Measurements from ENCODE around the gene ITPKC.

The ITPKC gene

GRCh38 chr19:40756502-40757110, 39.7 kb downstream of the ITPKC start:
- Histone ChIP-seq H2BK5ac (ENCODE audit: low read depth, low read length, poor library complexity) (no peak overlapping the region), H2AFZ (ENCODE audit: insufficient read depth, low read length, poor library complexity) (no peak overlapping the region), H3K79me1 (ENCODE audit: low read length) (peaks cover 6% of the 10 kb centered on the region), H3K14ac (ENCODE audit: low read length) (no peak overlapping the region), H3K36me3 (ENCODE audit: control insufficient read depth in 1 of 2, insufficient read depth in 2 of 2, low read length in 2 of 2) (peaks cover 52 to 57% of the 10 kb centered on the region in 2 experiments), H4K12ac (ENCODE audit: low read depth, low read length) (peak overlapping the region; percentile 35), H3K27me3 (ENCODE audit: insufficient read depth, low read length) (no peaks in the 10 kb centered on the region), H2AK5ac (ENCODE audit: low read length) (no peak overlapping the region), H3K23ac (ENCODE audit: low read length) (no peak overlapping the region), H3K9me3 (ENCODE audit: insufficient read depth, low read depth, low read length) (no peaks in the 10 kb centered on the region), H2BK120ac (ENCODE audit: insufficient read depth, low read length, poor library complexity) (no peak overlapping the region), H3K4me3 (ENCODE audit: low read depth, low read length) (no peak overlapping the region), H4K8ac (ENCODE audit: low read depth, low read length) (no peak overlapping the region), H3K79me2 (ENCODE audit: control insufficient read depth, insufficient read depth, low read length, poor library complexity) (peaks cover 29% of the 10 kb centered on the region), H3K4ac (ENCODE audit: low read depth, low read length) (peak overlapping the region; percentile 86), H4K91ac (ENCODE audit: low read depth, low read length) (no peak overlapping the region), H2BK12ac (ENCODE audit: low read length) (no peak overlapping the region), H3K4me1 (ENCODE audit: control insufficient read depth in 1 of 2, insufficient read depth in 2 of 2, low read length in 2 of 2) (peaks cover 20 to 27% of the 10 kb centered on the region in 2 experiments), H3K4me2 (ENCODE audit: low read length) (no peak overlapping the region), H3K27ac (ENCODE audit: low read depth, low read length) (no peak overlapping the region), H3K18ac (ENCODE audit: low read length) (peak overlapping the region; percentile 64), H3K9ac (ENCODE audit: low read length) (no peak overlapping the region)
- WGBS (ENCODE audit: extremely low coverage, insufficient coverage, insufficient read length): no CpG with 5 or more reads among the region's 11 CpGs
- peak; percentile 87 to 95 for DNase-seq

GRCh38 chr19:40758491-40758890, 41.6 kb downstream of the ITPKC start:
- peaks cover 20 to 27% of the 10 kb centered on the region in 2 experiments for H3K4me1 ChIP-seq (ENCODE audit: control insufficient read depth in 1 of 2, insufficient read depth in 2 of 2, low read length in 2 of 2)
- no peak overlapping the region for H3K4me2 ChIP-seq (ENCODE audit: low read length)
- no peaks in the 10 kb centered on the region for H3K27me3 ChIP-seq (ENCODE audit: insufficient read depth, low read length)
- H3K79me1 ChIP-seq (ENCODE audit: low read length): peaks cover 5% of the 10 kb centered on the region
- H2AFZ ChIP-seq (ENCODE audit: insufficient read depth, low read length, poor library complexity): no peak overlapping the region
- H3K9me3 ChIP-seq (ENCODE audit: insufficient read depth, low read depth, low read length): peaks cover 2% of the 10 kb centered on the region
- H4K12ac ChIP-seq (ENCODE audit: low read depth, low read length): no peak overlapping the region
- H3K4ac ChIP-seq (ENCODE audit: low read depth, low read length): no peak overlapping the region
- H3K27ac ChIP-seq (ENCODE audit: low read depth, low read length): no peak overlapping the region
- no peak overlapping the region for H4K91ac ChIP-seq (ENCODE audit: low read depth, low read length)
- no peak overlapping the region for H2BK12ac ChIP-seq (ENCODE audit: low read length)
- H2BK120ac ChIP-seq (ENCODE audit: insufficient read depth, low read length, poor library complexity): no peak overlapping the region
- H3K14ac ChIP-seq (ENCODE audit: low read length): no peak overlapping the region
- peaks cover 70 to 76% of the 10 kb centered on the region in 2 experiments for H3K36me3 ChIP-seq (ENCODE audit: control insufficient read depth in 1 of 2, insufficient read depth in 2 of 2, low read length in 2 of 2)
- no peak overlapping the region for H3K23ac ChIP-seq (ENCODE audit: low read length)
- no peak overlapping the region for H3K4me3 ChIP-seq (ENCODE audit: low read depth, low read length)
- no peak overlapping the region for H2AK5ac ChIP-seq (ENCODE audit: low read length)
- no CpG with 5 or more reads among the region's 3 CpGs for WGBS (ENCODE audit: extremely low coverage, insufficient coverage, insufficient read length)
- H3K79me2 ChIP-seq (ENCODE audit: control insufficient read depth, insufficient read depth, low read length, poor library complexity): peaks cover 21% of the 10 kb centered on the region
- no peak overlapping the region for H3K18ac ChIP-seq (ENCODE audit: low read length)
- no peak overlapping the region for H3K9ac ChIP-seq (ENCODE audit: low read length)
- no peak for DNase-seq
- no peak overlapping the region for H4K8ac ChIP-seq (ENCODE audit: low read depth, low read length)
- no peak overlapping the region for H2BK5ac ChIP-seq (ENCODE audit: low read depth, low read length, poor library complexity)

DNA sequence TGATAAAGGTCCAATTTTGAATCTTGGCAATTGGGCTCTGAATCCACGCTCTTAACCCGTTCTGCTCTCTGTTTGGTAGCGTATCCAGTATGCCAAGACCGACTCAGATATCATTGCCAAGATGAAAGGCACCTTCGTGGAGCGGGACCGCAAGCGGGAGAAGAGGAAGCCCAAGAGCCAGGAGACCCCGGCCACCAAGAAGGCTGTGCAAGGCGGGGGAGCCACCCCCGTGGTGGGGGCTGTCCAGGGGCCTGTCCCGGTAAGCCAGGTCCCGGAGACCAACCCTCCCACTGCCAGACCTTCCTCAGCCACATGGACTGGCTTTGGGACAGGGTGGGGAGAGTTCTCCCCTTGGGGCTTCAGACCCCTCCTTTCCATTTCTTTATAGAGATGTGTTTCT, 42.4 kb downstream of the ITPKC start:
- Histone ChIP-seq H2AFZ (ENCODE audit: insufficient read depth, low read length, poor library complexity) (no peak overlapping the region), H3K36me3 (ENCODE audit: control insufficient read depth in 1 of 2, insufficient read depth in 2 of 2, low read length in 2 of 2) (peaks cover 76 to 84% of the 10 kb centered on the region in 2 experiments), H4K8ac (ENCODE audit: low read depth, low read length) (no peak overlapping the region), H3K14ac (ENCODE audit: low read length) (no peak overlapping the region), H3K18ac (ENCODE audit: low read length) (no peak overlapping the region), H3K27me3 (ENCODE audit: insufficient read depth, low read length) (no peaks in the 10 kb centered on the region), H3K4me2 (ENCODE audit: low read length) (no peak overlapping the region), H4K91ac (ENCODE audit: low read depth, low read length) (no peak overlapping the region), H3K4me3 (ENCODE audit: low read depth, low read length) (no peak overlapping the region), H4K12ac (ENCODE audit: low read depth, low read length) (no peak overlapping the region), H2BK5ac (ENCODE audit: low read depth, low read length, poor library complexity) (no peak overlapping the region), H3K79me2 (ENCODE audit: control insufficient read depth, insufficient read depth, low read length, poor library complexity) (peaks cover 19% of the 10 kb centered on the region), H3K4me1 (ENCODE audit: control insufficient read depth in 1 of 2, insufficient read depth in 2 of 2, low read length in 2 of 2) (peaks cover 14 to 23% of the 10 kb centered on the region in 2 experiments), H2BK12ac (ENCODE audit: low read length) (no peak overlapping the region), H3K79me1 (ENCODE audit: low read length) (peaks cover 3% of the 10 kb centered on the region), H3K27ac (ENCODE audit: low read depth, low read length) (no peak overlapping the region), H3K9ac (ENCODE audit: low read length) (no peak overlapping the region), H3K4ac (ENCODE audit: low read depth, low read length) (no peak overlapping the region), H2AK5ac (ENCODE audit: low read length) (no peak overlapping the region), H3K9me3 (ENCODE audit: insufficient read depth, low read depth, low read length) (peaks cover 2% of the 10 kb centered on the region), H3K23ac (ENCODE audit: low read length) (no peak overlapping the region), H2BK120ac (ENCODE audit: insufficient read depth, low read length, poor library complexity) (no peak overlapping the region)
- no CpG with 5 or more reads among the region's 13 CpGs for WGBS (ENCODE audit: extremely low coverage, insufficient coverage, insufficient read length)
- DNase-seq: no peak

GRCh38 chr19:40762754-40763470, 46.0 kb downstream of the ITPKC start:
- Histone ChIP-seq H3K79me1 (ENCODE audit: low read length) (no peaks in the 10 kb centered on the region), H3K4ac (ENCODE audit: low read depth, low read length) (no peak overlapping the region), H4K91ac (ENCODE audit: low read depth, low read length) (no peak overlapping the region), H3K79me2 (ENCODE audit: control insufficient read depth, insufficient read depth, low read length, poor library complexity) (no peaks in the 10 kb centered on the region), H4K12ac (ENCODE audit: low read depth, low read length) (no peak overlapping the region), H3K4me3 (ENCODE audit: low read depth, low read length) (no peak overlapping the region), H4K8ac (ENCODE audit: low read depth, low read length) (no peak overlapping the region), H2BK12ac (ENCODE audit: low read length) (no peak overlapping the region), H3K4me1 (ENCODE audit: control insufficient read depth in 1 of 2, insufficient read depth in 2 of 2, low read length in 2 of 2) (no peaks in the 10 kb centered on the region), H3K36me3 (ENCODE audit: control insufficient read depth in 1 of 2, insufficient read depth in 2 of 2, low read length in 2 of 2) (peaks cover 71 to 79% of the 10 kb centered on the region in 2 experiments), H3K23ac (ENCODE audit: low read length) (no peak overlapping the region), H3K9me3 (ENCODE audit: insufficient read depth, low read depth, low read length) (peaks cover 2% of the 10 kb centered on the region), H3K27ac (ENCODE audit: low read depth, low read length) (no peak overlapping the region), H2BK120ac (ENCODE audit: insufficient read depth, low read length, poor library complexity) (no peak overlapping the region), H2BK5ac (ENCODE audit: low read depth, low read length, poor library complexity) (no peak overlapping the region), H3K4me2 (ENCODE audit: low read length) (no peak overlapping the region), H2AK5ac (ENCODE audit: low read length) (no peak overlapping the region), H2AFZ (ENCODE audit: insufficient read depth, low read length, poor library complexity) (no peak overlapping the region), H3K27me3 (ENCODE audit: insufficient read depth, low read length) (no peaks in the 10 kb centered on the region), H3K14ac (ENCODE audit: low read length) (no peak overlapping the region), H3K18ac (ENCODE audit: low read length) (no peak overlapping the region), H3K9ac (ENCODE audit: low read length) (no peak overlapping the region)
- WGBS (ENCODE audit: extremely low coverage, insufficient coverage, insufficient read length): no CpG with 5 or more reads among the region's 17 CpGs
- no peak for DNase-seq
